HepG2 (cell line): ENCODE results near the gene IL27RA. TPM values are rescaled to one million over a fixed set of nuclear protein-coding genes. Genes with fewer than 3 reads are reported as not detected.

Source experiments
- ATAC-seq: fragments of 200-7000 bp; cut with Tn5 transposase; 3 replicates; pipeline ENCODE4 v1.9.1; 2020; ENCODE audit warnings: mild to moderate bottlenecking, moderate library complexity
- BruUV-seq: library from RNA; stranded (reverse); fragments of 400-500 nt; replicated peaks from 2 replicates; lab custom pipeline; 2021; lab: Mats Ljungman, UMichigan
- CTCF ChIA-PET: fragments of 300-600 bp; formaldehyde crosslinking; extraction: SDS; loops from one replicate; lab custom pipeline; 2021; ENCODE audit warnings: low total read pairs, inconsistent platforms, low intra/inter-chr PET ratio; lab: Yijun Ruan, JAX
- POLR2A ChIA-PET: fragments of 350-600 bp; sonication (Branson Sonifier 250); formaldehyde crosslinking; loops from one replicate; lab custom pipeline; 2020; ENCODE audit warnings: antibody characterized with exemption, inconsistent platforms; lab: Yijun Ruan, JAX
- DNase-seq: peaks from one replicate; pipeline ENCODE4 v3.0.0-alpha.2; 2015; ENCODE audit warnings: low spot score
- FAIRE-seq: peaks from 3 replicates; lab custom pipeline; 2011; peaks lifted over from hg19 to GRCh38; lab: Jason Lieb, UNC
- H2AFZ ChIP-seq: one replicate; pipeline ENCODE4 v1.6.1; 2011; ENCODE audit warnings: low read length, inconsistent platforms
- H3K27ac ChIP-seq: fragments of 300-600 bp; 3 replicates; pipeline ENCODE4 v1.8.0; 2011; ENCODE audit warnings: mixed run types, mild to moderate bottlenecking, mixed read lengths, low read length, inconsistent platforms; ENCODE audit not compliant: insufficient read depth; ENCODE audit errors: extremely low read length
- H3K27me3 ChIP-seq, 2 experiments: fragments of 200-600 bp in 1 of 2; 2 replicates in 1 of 2; 3 replicates in 1 of 2; pipeline versions ENCODE4 v1.6.0 to v1.8.0; 2011; ENCODE audit warnings: low read length in 2 of 2, mild to moderate bottlenecking in 2 of 2, moderate library complexity in 2 of 2, inconsistent platforms in 1 of 2; ENCODE audit not compliant: insufficient read depth in 2 of 2, control insufficient read depth in 1 of 2
- H3K36me3 ChIP-seq, 2 experiments: fragments of 200-600 bp in 1 of 2; replicated peaks in 1 of 2; 2 replicates in 1 of 2; 3 replicates in 1 of 2; pipeline versions ENCODE4 v1.5.1 to v1.8.0; 2011; ENCODE audit warnings: low read length in 2 of 2, inconsistent platforms in 1 of 2; ENCODE audit not compliant: insufficient read depth in 2 of 2, control insufficient read depth in 1 of 2
- H3K4me1 ChIP-seq: 2 replicates; pipeline ENCODE4 v1.5.1; 2012; ENCODE audit warnings: low read length, inconsistent platforms; ENCODE audit not compliant: insufficient read depth
- H3K4me2 ChIP-seq: 2 replicates; pipeline ENCODE4 v1.6.0; 2011; ENCODE audit warnings: low read depth, low read length, inconsistent platforms
- H3K4me3 ChIP-seq, 3 experiments: fragments of 200-600 bp in 1 of 3; sonication (generic), shearing (Covaris generic) in 1 of 3; replicated peaks in 1 of 3; 2 replicates each; pipeline ENCODE4 v1.5.1; 2011 to 2016; ENCODE audit warnings: low read length in 3 of 3, inconsistent platforms in 2 of 3, low read depth in 2 of 3, mild to moderate bottlenecking in 2 of 3, control low read depth in 1 of 3, mixed read lengths in 1 of 3; ENCODE audit not compliant: insufficient read depth in 1 of 3
- H3K79me2 ChIP-seq: one replicate; pipeline ENCODE4 v1.6.1; 2011; ENCODE audit warnings: low read length, inconsistent platforms; ENCODE audit not compliant: insufficient read depth
- H3K9ac ChIP-seq: 2 replicates; pipeline ENCODE4 v1.6.0; 2011; ENCODE audit warnings: mild to moderate bottlenecking, low read depth, low read length, inconsistent platforms; ENCODE audit not compliant: insufficient read depth
- H3K9me3 ChIP-seq: 2 replicates; pipeline ENCODE4 v1.5.1; 2012; ENCODE audit warnings: mild to moderate bottlenecking, low read length
- H4K20me1 ChIP-seq: 2 replicates; pipeline ENCODE4 v1.6.0; 2011; ENCODE audit warnings: inconsistent platforms, mild to moderate bottlenecking, low read length, moderate library complexity; ENCODE audit not compliant: insufficient read depth
- FLYWCH1 ChIP-seq: sonication (generic); formaldehyde crosslinking; IDR thresholded peaks from 2 replicates; pipeline ENCODE4 v1.8.1; 2023; ENCODE audit warnings: mild to moderate bottlenecking, missing genetic modification reagents
- RAD51 ChIP-seq: fragments of 450-650 bp; IDR thresholded peaks from 2 replicates; pipeline ENCODE4 v1.6.1; 2016; ENCODE audit warnings: borderline replicate concordance
- SALL2 ChIP-seq: sonication (generic); formaldehyde crosslinking; IDR thresholded peaks from 2 replicates; pipeline ENCODE4 v1.8.1; 2023; ENCODE audit warnings: mild to moderate bottlenecking, missing genetic modification reagents, inconsistent platforms
- ZNF629 ChIP-seq: sonication (generic); formaldehyde crosslinking; conservative IDR thresholded peaks from 2 replicates; pipeline ENCODE4 v1.5.0; 2020; ENCODE audit warnings: missing genetic modification reagents
- ZNF768 ChIP-seq: sonication (generic); formaldehyde crosslinking; IDR thresholded peaks from 2 replicates; pipeline ENCODE4 v1.4.0; 2020; ENCODE audit warnings: missing genetic modification reagents
- WGBS: methylation state at CpG from one replicate; pipeline ENCODE4 v1.1.6; 2017; ENCODE audit warnings: low lambda C conversion rate; 5-methylcytosine and 5-hydroxymethylcytosine counted together
- in situ Hi-C: cut with HindIII; loops from 2 replicates; pipeline ENCODE4 v1.10.0; 2017; ENCODE audit warnings: low pct_unique_long_range_greater_than_20kb; ENCODE audit not compliant: extremely low pct_ligation_motif_present
- intact Hi-C: fragments of 100-400 bp; cut with micrococcal nuclease; formaldehyde crosslinking; loops from one replicate; pipeline ENCODE4 v1.10.0; 2022; ENCODE audit not compliant: unreplicated experiment
- polyA plus RNA-seq, 8 experiments: library from polyadenylated mRNA; depleted of rRNA in 3 of 8; stranded (reverse) in 7 of 8; unstranded in 1 of 8; fragments of >200 nt; fragmentation: Illumina TruSeq in 4 of 8; extraction: Trizol in 4 of 8; gene quantifications; 2 replicates each; pipeline versions ENCODE4 v1.2.1 to v1.2.3, GENCODE V29; 2011 to 2016; ENCODE audit warnings: low read depth in 4 of 8, missing spikeins in 1 of 8, mixed read lengths in 1 of 8; ENCODE audit not compliant: insufficient read depth in 1 of 8
- total RNA-seq, 5 experiments: library from RNA; depleted of rRNA; stranded (reverse); fragments of >200 nt; fragmentation: Illumina TruSeq; extraction: Trizol; gene quantifications; 2 replicates each; pipeline ENCODE4 v1.2.3, GENCODE V29; 2016; ENCODE audit warnings: low read depth in 1 of 5

Gene IL27RA
- total and polyA plus RNA-seq, 2 of the 13 experiments (the other 11 are each of a cell fraction or from before 2014, with no cell fraction given), result 3.5 to 8.1 TPM

GRCh38 chr19:13995017-13995728 is 36.4 kb upstream of the IL27RA start:
- POLR2A ChIA-PET, result no interaction called here
- no peak overlapping the region for H3K4me3 ChIP-seq

GRCh38 chr19:13995878-13996765 is 35.4 kb upstream of the IL27RA start:
- Histone ChIP-seq H3K4me3 (no peak overlapping the region), H3K9me3 (no peaks in the 10 kb centered on the region), H3K27ac (no peak overlapping the region), H3K27me3 (no peaks in the 10 kb centered on the region; a peak in 1 of 5 replicates), H4K20me1 (no peaks in the 10 kb centered on the region), H3K4me2 (no peak overlapping the region)
- ATAC-seq (no peak; the same call in 2 of the 3 replicates), DNase-seq (no peak)
- in situ Hi-C loops, result no loop called here
- 94% methylated on average over 11 of the region's 14 CpGs for WGBS
- intact Hi-C loops, result no loop called here
- TF ChIP-seq RAD51 (no peak), SALL2 (CRISPR knock-in tag) (no peak), ZNF629 (CRISPR knock-in tag) (peak; percentile 60)
- TF ChIP-seq, all 625 proteins: peak for 1
- H3K9ac ChIP-seq, result no peak overlapping the region
- ChIA-PET POLR2A (no interaction called here), CTCF (no interaction called here)
- no peaks in the 10 kb centered on the region for H3K4me1 ChIP-seq
- H3K36me3 ChIP-seq, result peaks cover 16 to 30% of the 10 kb centered on the region in 2 experiments; a peak in 4 of 5 replicates
- no TSS peak for BruUV-seq
- no peak overlapping the region for H2AFZ ChIP-seq
- no peaks in the 10 kb centered on the region for H3K79me2 ChIP-seq
- FAIRE-seq, result no peak

More at GRCh38 chr19:13995017-13995728, 36.4 kb upstream of the IL27RA start:
- no peaks in the 10 kb centered on the region for H4K20me1 ChIP-seq
- H3K9ac ChIP-seq, result no peak overlapping the region
- in situ Hi-C loops, result no loop called here
- BruUV-seq, result no TSS peak
- H2AFZ ChIP-seq, result no peak overlapping the region
- intact Hi-C loops, result no loop called here
- no peaks in the 10 kb centered on the region for H3K79me2 ChIP-seq
- no peaks in the 10 kb centered on the region for H3K9me3 ChIP-seq
- H3K36me3 ChIP-seq, result peaks cover 16 to 30% of the 10 kb centered on the region in 2 experiments; a peak in 4 of 5 replicates
- no peak for DNase-seq
- peak; percentile 93 for TF ChIP-seq ZNF768 (CRISPR knock-in tag)
- TF ChIP-seq FLYWCH1 (CRISPR knock-in tag), result no peak
- no peak for FAIRE-seq
- no peak overlapping the region for H3K27ac ChIP-seq
- CTCF ChIA-PET, result no interaction called here
- H3K27me3 ChIP-seq, result no peaks in the 10 kb centered on the region; a peak in 1 of 5 replicates
- ATAC-seq, result no peak
- no peaks in the 10 kb centered on the region for H3K4me1 ChIP-seq
- H3K4me2 ChIP-seq, result no peak overlapping the region
- WGBS, result 94% methylated on average over 4 of the region's 13 CpGs
